H1 (cell line): Measurements from ENCODE around the gene PPP2R2B.

Experiments
- CEBPB ChIP-seq: IDR thresholded peaks from 2 replicates; pipeline ENCODE4 v1.6.1; 2012; ENCODE audit warnings: low read depth, low read length
- CTCF ChIP-seq, 3 experiments: IDR thresholded peaks; 1 replicate in 2 of 3; 2 replicates in 1 of 3; pipeline versions ENCODE4 v1.5.1 to v1.6.1; 2011; ENCODE audit warnings: low read length in 3 of 3, mild to moderate bottlenecking in 3 of 3, inconsistent platforms in 2 of 3, low read depth in 1 of 3, moderate library complexity in 1 of 3; ENCODE audit not compliant: insufficient read depth in 1 of 3; ENCODE audit errors: control extremely low read depth in 1 of 3
- EZH2 ChIP-seq: fragments of 200-600 bp; sonication (generic); IDR thresholded peaks from 2 replicates; pipeline ENCODE4 v1.7.1; 2012; ENCODE audit warnings: low read depth, mild to moderate bottlenecking, moderate library complexity, low read length, inconsistent platforms; ENCODE audit not compliant: severe bottlenecking
- HDAC2 ChIP-seq, 2 experiments: fragments of 300-600 bp in 1 of 2; sonication (generic) in 1 of 2; IDR thresholded peaks; 2 replicates each; pipeline ENCODE4 v1.6.1; 2011 to 2012; ENCODE audit warnings: low read depth in 2 of 2, low read length in 2 of 2, mild to moderate bottlenecking in 2 of 2, moderate library complexity in 2 of 2, borderline replicate concordance in 1 of 2, inconsistent platforms in 1 of 2
- JUND ChIP-seq: IDR thresholded peaks from 2 replicates; pipeline ENCODE4 v1.6.1; 2011; ENCODE audit warnings: mild to moderate bottlenecking, improper control_type of control experiment, low read length
- MAX ChIP-seq: IDR thresholded peaks from 2 replicates; pipeline ENCODE4 v1.6.1; 2012; ENCODE audit warnings: inconsistent platforms
- NRF1 ChIP-seq: IDR thresholded peaks from 2 replicates; pipeline ENCODE4 v1.6.1; 2011; ENCODE audit warnings: mild to moderate bottlenecking, low read depth, low read length, improper control_type of control experiment
- SIN3A ChIP-seq, 2 experiments: IDR thresholded peaks in 1 of 2; conservative IDR thresholded peaks in 1 of 2; 2 replicates each; pipeline ENCODE4 v1.6.1; 2011 to 2012; ENCODE audit warnings: low read length in 2 of 2, improper control_type of control experiment in 1 of 2, low read depth in 1 of 2, mild to moderate bottlenecking in 1 of 2
- SP1 ChIP-seq: IDR thresholded peaks from 2 replicates; pipeline ENCODE4 v1.6.1; 2011; ENCODE audit warnings: low read depth, low read length
- TCF12 ChIP-seq: IDR thresholded peaks from 2 replicates; pipeline ENCODE4 v1.6.1; 2011; ENCODE audit warnings: low read depth, mild to moderate bottlenecking, low read length

GRCh38 chr5:146722361-146722779 is 156.2 kb downstream of the PPP2R2B start:
- TF ChIP-seq NRF1 (no peak), CTCF (IDR thresholded peaks at IDR 0.05; ENCODE audit: control extremely low read depth in 1 of 3, insufficient read depth in 1 of 3, low read depth in 1 of 3, low read length in 3 of 3) (no peak), MAX (no peak), EZH2 (no peak), CEBPB (no peak), SP1 (no peak), HDAC2 (IDR thresholded peaks at IDR 0.05; ENCODE audit: borderline replicate concordance in 1 of 2, low read depth in 2 of 2, low read length in 2 of 2) (no peak), JUND (no peak), TCF12 (no peak), SIN3A (conservative IDR thresholded peaks at IDR 0.05 in 1 of 2, IDR thresholded peaks at IDR 0.05 in 1 of 2; ENCODE audit: low read depth in 1 of 2, low read length in 2 of 2) (no peak)
